GM19023 (cell line): Measurements from ENCODE around the gene PARP2.

Source experiments
- ATAC-seq: cut with Tn5 transposase; IDR thresholded peaks from one replicate; pipeline ENCODE4 v1.9.1; 2021; ENCODE audit warnings: mild to moderate bottlenecking, moderate library complexity; ENCODE audit not compliant: unreplicated experiment

The PARP2 gene

GRCh38 chr14:20397511-20397910 lies 54.1 kb downstream of the PARP2 start:
- ATAC-seq, result no peak

- ATAC-seq, result no peak
Observed at GRCh38 chr14:20400589-20400964, 57.1 kb downstream of the PARP2 start.

- no peak for ATAC-seq
Observed at GRCh38 chr14:20400965-20401593, 57.6 kb downstream of the PARP2 start.

DNA sequence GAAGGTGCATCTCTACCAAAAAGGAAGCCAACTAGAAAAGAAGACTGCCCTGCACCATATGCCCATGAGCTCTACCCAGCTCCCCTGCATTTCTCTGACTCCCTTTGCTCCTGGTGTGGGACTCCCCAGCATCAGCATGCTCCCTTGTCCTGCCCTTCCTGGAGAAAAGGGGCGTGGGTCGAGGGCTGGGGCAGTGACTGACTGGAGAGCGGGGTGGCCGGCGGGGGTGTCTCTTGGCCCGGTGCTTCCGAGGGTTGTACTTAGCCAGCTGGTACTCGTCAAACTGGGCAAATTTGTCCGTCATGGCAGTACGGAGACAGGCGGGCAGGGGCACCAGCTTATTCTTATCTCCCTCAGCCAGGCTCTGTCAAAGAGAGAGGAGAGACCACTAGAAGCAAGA lies 60.1 kb downstream of the PARP2 start:
- no peak for ATAC-seq
